IPS-15b (cell line): Measurements from ENCODE around the gene RBM47.
"Not testable (repeated sequence)": the region's sequence is repeated elsewhere in the genome, so short reads cannot be mapped to it uniquely, and the experiment has no call there.

Source experiments
- H3K27me3 ChIP-seq: one replicate; pipeline ENCODE4 v1.6.1; 2013; ENCODE audit warnings: low read length; ENCODE audit not compliant: control insufficient read depth, insufficient read depth
- H3K36me3 ChIP-seq: one replicate; pipeline ENCODE4 v1.6.1; 2013; ENCODE audit warnings: low read length; ENCODE audit not compliant: control insufficient read depth, insufficient read depth
- H3K4me1 ChIP-seq: one replicate; pipeline ENCODE4 v1.6.1; 2013; ENCODE audit warnings: mild to moderate bottlenecking, low read length; ENCODE audit not compliant: control insufficient read depth, insufficient read depth
- H3K4me3 ChIP-seq: one replicate; pipeline ENCODE4 v1.5.1; 2013; ENCODE audit warnings: low read depth, low read length
- H3K9ac ChIP-seq: one replicate; pipeline ENCODE4 v1.6.1; 2013; ENCODE audit warnings: low read depth, mild to moderate bottlenecking, low read length
- H3K9me3 ChIP-seq: one replicate; pipeline ENCODE4 v1.6.1; 2013; ENCODE audit warnings: mild to moderate bottlenecking, low read length; ENCODE audit not compliant: control insufficient read depth, insufficient read depth

RBM47 gene

DNA sequence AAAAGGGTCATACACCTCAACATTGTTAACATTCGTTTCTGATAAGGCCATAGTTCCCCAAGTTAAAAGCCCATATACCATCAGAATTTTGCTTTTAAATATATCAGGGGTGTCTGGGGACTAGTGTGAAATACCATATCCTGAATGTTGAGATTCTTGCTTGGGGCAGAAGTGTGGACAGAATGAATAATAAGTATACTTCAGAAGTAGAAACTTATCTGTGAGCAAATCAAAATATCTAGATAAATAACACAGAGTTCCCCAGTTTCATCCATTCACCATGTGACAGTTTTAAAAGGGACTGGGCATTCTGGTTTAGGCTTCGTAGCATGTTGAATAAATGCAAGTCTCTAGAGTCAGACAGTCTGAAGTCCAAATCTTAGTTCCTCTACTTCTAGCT, 184.0 kb downstream of the RBM47 start:
- no peak overlapping the region for H3K4me3 ChIP-seq
- H3K27me3 ChIP-seq, result no peaks in the 10 kb centered on the region
- H3K36me3 ChIP-seq, result no peaks in the 10 kb centered on the region
- no peak overlapping the region for H3K9ac ChIP-seq
- no peaks in the 10 kb centered on the region for H3K4me1 ChIP-seq
- H3K9me3 ChIP-seq, result no peaks in the 10 kb centered on the region

DNA sequence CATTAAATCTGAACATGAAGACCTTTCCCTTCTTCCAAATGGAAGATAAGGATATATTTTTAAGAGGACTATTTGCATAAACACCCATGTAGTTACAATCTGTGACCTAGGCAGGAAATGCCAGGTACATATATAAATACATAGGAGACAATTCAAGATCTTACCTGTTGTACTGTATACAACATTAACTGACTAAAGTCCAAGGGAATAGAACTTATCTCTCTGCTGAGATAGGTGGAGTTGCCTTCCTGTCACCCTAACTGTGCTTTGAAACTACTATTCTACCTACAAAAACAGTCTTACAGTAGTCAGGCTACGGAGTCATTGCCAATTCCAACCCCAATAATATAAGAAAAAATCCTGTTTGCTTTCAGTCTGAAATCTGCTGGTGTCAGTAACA, 188.2 kb downstream of the RBM47 start:
- Histone ChIP-seq H3K9me3 (no peaks in the 10 kb centered on the region), H3K27me3 (no peaks in the 10 kb centered on the region), H3K4me3 (no peak overlapping the region), H3K4me1 (no peaks in the 10 kb centered on the region), H3K9ac (no peak overlapping the region), H3K36me3 (peaks cover 13% of the 10 kb centered on the region)

DNA sequence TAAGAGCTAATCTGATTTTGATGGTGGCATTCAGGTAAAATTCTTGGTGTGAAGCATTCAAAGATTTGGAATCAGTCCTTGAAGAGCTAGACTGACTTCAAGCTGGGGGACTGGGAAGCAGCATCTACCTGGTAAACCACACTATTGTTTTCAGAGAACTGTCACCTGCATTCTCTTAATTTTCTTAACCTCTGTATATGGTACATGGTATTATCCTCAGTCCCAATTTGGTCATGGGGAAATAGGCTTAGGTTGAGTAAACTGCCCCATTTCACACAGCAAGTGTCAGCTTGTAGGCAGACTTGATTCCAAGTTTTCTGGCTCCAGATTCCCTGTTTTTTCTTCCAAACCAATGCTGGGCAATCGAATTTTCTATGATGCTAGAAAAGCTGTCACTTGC, 190.1 kb downstream of the RBM47 start:
- H3K9ac ChIP-seq, result no peak overlapping the region
- no peaks in the 10 kb centered on the region for H3K27me3 ChIP-seq
- no peaks in the 10 kb centered on the region for H3K4me1 ChIP-seq
- H3K36me3 ChIP-seq, result peaks cover 13% of the 10 kb centered on the region
- no peaks in the 10 kb centered on the region for H3K9me3 ChIP-seq
- H3K4me3 ChIP-seq, result no peak overlapping the region

DNA sequence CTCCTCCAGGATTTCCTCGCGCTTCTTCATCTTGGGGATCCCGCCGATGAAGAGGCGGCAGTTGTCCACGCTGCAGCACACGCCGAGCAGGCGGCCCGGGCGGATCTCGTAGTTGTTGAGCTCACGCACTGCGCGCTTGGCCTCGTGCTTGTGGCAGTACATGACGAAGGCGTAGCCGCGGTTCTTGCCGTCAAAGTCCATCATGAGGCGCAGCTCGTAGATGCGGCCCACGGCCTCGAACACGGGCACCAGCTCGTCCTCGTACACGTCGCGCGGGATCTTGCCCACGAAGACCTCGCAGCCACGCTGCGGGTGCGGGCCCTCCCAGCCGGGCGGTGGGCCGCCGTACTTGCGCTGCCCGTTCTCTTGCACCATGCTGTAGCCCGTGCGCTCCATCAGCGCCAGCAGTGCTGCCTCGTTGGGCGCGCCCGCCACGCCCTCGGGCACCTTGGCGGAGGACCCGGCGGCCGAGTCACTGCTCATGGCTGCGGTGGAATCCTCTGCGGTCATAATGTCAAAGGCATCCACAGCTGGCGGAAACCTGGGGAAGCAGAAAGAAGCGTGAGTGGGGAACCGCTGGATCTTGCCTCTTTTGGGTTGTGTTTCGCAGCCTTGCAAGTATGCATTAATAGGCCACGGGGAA, 191.2 kb downstream of the RBM47 start:
- peaks cover 13% of the 10 kb centered on the region for H3K36me3 ChIP-seq
- no peaks in the 10 kb centered on the region for H3K4me1 ChIP-seq
- no peaks in the 10 kb centered on the region for H3K27me3 ChIP-seq

DNA sequence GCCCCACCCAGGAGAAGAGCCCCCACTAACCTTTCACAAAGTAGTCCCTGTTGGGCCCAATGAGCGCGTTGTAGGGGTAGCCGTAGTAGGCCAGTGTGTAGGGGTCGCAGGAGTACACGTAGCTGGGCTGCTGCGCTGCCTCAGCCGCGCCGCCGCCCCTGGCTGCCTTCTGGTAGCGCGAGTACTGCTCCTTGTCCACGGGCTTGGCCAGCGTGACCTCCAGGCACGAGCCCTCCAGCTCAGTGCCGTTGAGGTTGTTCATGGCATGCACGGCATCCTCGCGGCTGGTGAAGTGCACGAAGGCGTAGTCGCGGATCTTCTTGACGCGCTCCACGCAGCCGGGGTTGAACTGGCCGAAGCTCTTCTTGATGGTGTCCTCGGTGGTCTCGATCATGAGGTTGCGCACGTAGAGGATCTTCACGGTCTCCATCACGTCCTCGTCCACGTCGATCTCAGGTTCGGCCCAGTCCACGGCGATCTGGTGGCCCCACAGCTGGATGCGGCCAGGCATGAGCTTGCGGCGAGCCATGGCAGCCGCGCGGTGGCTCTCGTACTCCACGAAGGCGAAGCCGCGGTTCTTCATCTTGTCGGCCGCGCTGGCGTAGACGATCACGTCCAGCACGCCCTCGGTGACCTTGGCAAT, 191.8 kb downstream of the RBM47 start:
- H3K4me3 ChIP-seq, result no peak overlapping the region
- no peak overlapping the region for H3K9ac ChIP-seq
- peaks cover 13% of the 10 kb centered on the region for H3K36me3 ChIP-seq
- no peaks in the 10 kb centered on the region for H3K9me3 ChIP-seq
- H3K27me3 ChIP-seq, result no peaks in the 10 kb centered on the region
- no peaks in the 10 kb centered on the region for H3K4me1 ChIP-seq

More for the DNA sequence above, 191.2 kb downstream of the RBM47 start:
- H3K9me3 ChIP-seq, result no peaks in the 10 kb centered on the region
- H3K9ac ChIP-seq, result no peak overlapping the region
- no peak overlapping the region for H3K4me3 ChIP-seq

DNA sequence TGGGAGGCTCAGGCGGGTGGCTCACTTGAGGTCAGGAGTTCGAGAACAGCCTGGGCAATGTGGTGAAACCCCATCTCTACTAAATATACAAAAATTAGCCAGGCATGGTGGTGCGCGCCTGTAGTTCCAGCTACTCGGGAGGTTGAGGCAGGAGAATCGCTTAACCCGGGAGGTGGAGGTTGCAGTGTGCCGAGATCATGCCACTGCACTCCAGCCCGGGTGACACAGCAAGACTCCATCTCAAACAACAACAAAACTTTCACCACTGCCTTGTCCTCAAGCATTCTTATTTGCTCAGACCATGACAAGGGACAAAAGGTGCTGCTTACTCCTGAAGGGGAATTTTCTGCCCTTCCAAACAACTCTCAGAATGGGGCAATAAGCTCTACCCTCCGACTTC, 194.4 kb downstream of the RBM47 start:
- not testable (repeated sequence) for H3K9me3 ChIP-seq, H3K4me1 ChIP-seq, H3K4me3 ChIP-seq, H3K9ac ChIP-seq, H3K27me3 ChIP-seq
- peaks cover 13% of the 10 kb centered on the region for H3K36me3 ChIP-seq

DNA sequence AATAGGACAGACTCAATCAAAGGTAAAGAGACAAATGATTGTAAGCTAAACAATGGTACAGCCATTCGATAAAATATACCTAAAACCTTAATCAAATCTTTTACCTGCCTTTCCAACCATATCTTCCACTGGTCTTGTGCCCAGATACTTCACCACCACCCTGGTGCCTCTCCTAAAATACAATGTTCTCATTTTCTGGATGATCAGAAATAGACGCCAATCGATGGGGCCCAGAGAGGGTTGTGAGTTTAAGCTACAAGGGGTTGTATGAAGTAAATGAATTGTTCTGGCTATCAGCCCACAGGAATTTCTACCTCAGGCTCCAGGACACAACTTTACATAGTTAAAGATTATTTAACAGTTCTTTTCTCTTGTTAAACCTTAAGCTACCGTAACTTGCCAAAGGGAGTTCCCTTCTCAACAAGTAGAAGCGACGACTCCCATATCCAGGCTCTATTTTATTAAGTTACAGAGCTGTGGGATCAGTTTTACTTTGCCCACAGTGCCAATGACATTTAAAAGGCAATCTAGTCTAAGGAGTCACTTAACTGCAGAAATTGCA, 195.5 kb downstream of the RBM47 start:
- Histone ChIP-seq H3K36me3 (peaks cover 13% of the 10 kb centered on the region), H3K4me1 (no peaks in the 10 kb centered on the region), H3K9me3 (no peaks in the 10 kb centered on the region), H3K4me3 (no peak overlapping the region), H3K27me3 (no peaks in the 10 kb centered on the region), H3K9ac (no peak overlapping the region)

DNA sequence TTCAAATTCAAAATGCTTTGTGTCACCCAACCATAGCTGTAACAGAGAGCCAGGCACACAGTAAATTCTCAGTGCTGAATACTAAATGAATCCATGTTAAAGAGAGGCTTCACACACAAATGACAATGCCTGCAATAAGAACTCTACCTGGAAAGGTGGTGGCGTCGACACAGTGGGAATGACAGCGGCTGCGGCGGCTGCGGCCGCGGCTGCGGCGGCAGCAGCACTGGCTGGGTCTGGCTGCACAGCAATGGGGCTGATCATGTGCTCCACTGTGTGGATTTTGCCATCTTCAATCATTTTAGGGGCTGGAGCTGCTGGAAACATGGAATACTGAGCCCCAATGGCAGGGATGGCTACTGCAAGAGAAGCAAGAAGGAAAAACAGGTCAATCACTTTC, 197.2 kb downstream of the RBM47 start:
- no peaks in the 10 kb centered on the region for H3K4me1 ChIP-seq
- peaks cover 2% of the 10 kb centered on the region for H3K36me3 ChIP-seq
- H3K9me3 ChIP-seq, result no peaks in the 10 kb centered on the region

DNA sequence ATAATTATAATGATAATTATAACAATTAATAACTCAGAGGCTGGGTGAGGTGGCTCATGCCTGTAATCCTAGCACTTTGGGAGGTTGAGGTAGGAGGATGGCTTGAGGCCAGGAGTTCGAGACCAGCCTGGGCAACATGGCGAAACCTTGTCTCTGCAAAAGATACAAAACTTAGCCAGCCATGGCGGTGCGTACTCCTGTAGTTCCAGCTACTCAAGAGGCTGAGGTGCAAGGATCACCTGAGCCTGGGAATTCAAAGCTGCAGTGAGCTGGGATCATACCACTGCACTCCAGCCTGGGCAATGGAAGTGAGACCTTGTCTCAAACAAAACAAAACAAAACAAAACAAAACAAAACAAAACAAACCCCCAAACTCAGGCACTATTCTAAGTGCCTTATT, 201.8 kb downstream of the RBM47 start:
- not testable (repeated sequence) for H3K36me3 ChIP-seq, H3K9ac ChIP-seq, H3K4me3 ChIP-seq, H3K4me1 ChIP-seq, H3K9me3 ChIP-seq, H3K27me3 ChIP-seq

More for the DNA sequence above, 197.2 kb downstream of the RBM47 start:
- Histone ChIP-seq H3K9ac (no peak overlapping the region), H3K4me3 (no peak overlapping the region), H3K27me3 (no peaks in the 10 kb centered on the region)

DNA sequence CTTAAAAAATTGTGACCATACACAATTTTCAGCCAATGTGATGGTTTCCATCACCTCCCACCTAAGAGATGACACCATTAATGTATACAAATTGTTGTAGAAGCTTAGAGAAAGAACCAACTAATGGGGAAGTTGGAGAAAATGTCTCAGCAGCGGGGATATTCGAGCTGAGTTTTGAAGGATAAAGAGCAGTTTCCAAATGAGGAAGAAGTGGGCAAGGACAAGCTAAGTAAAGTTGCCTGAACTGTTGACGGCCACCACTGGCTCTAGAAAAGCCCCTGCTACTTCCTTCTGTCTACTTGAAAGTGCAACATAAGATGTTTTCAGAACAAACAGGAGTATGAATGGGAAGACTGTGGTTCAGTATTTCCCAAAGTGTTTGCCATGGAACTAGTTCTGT, 202.5 kb downstream of the RBM47 start:
- H3K9me3 ChIP-seq, result no peaks in the 10 kb centered on the region
- peaks cover 6% of the 10 kb centered on the region for H3K36me3 ChIP-seq
- no peaks in the 10 kb centered on the region for H3K27me3 ChIP-seq
- no peak overlapping the region for H3K9ac ChIP-seq
- H3K4me1 ChIP-seq, result no peaks in the 10 kb centered on the region
- no peak overlapping the region for H3K4me3 ChIP-seq

DNA sequence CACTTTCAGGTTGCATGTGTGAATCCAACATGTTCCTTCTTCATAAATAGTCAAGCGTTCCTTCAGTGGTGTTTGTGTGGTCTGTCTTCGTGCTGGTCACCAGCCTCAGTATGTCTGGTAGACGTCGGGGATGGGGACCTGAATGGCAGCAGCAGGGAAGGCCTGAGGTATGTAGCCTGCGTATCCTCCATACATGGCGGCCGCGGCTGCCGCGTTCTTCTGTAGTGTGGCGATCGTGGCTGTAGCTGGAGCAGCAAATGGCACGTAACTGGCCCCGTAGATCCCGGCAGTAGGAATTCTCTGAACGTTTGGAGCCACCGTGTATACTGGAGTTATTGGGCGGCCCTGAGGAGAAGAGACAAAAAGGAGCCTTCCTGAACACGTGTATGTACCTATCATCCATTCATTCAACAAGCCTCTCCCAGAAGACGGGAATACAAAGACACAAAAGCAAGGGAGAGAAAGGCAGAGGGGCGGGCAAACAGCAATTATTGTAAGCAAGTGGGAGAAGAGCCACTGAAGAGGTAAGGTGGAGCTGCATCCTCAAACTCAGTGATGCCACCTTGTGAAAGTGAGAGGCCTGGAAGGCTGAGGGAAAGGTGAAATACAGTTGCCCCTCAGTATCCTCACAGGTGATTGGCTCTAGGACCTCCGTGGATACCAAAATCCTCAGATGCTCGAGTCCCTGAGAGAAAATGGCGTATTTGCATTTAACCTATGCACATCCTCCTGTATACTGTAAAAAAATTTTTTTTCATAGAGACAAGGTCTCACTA, 203.7 kb downstream of the RBM47 start:
- Histone ChIP-seq H3K4me3 (no peak overlapping the region), H3K36me3 (peaks cover 6% of the 10 kb centered on the region), H3K27me3 (no peaks in the 10 kb centered on the region), H3K9ac (no peak overlapping the region), H3K4me1 (no peaks in the 10 kb centered on the region), H3K9me3 (no peaks in the 10 kb centered on the region)

DNA sequence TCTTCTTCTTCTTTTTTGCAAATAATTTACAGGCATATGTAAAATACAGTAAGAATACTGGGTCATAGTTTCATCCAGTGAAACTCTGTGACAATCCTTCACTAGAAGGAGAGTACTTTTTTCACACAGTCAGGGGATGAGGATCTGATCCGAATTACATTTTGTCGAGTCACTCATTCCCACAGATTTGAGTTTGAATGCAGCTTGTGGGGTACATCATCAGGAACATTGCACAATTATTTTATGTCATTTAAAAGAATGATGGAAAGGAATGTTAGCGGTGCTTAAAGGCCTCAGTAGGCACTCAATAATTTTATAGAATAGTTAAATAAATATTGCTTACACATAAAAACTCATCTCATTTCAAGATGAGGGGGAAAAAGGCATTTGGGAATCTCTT, 205.9 kb downstream of the RBM47 start:
- Histone ChIP-seq H3K27me3 (no peaks in the 10 kb centered on the region), H3K9me3 (no peaks in the 10 kb centered on the region), H3K4me3 (no peak overlapping the region), H3K9ac (no peak overlapping the region), H3K36me3 (peaks cover 6% of the 10 kb centered on the region), H3K4me1 (no peaks in the 10 kb centered on the region)
